Right renal cortex interstitium (tissue), 3 donors: ENCODE results near the gene CDC14C. TPM values are rescaled to one million over a fixed set of nuclear protein-coding genes. Genes with fewer than 3 reads are reported as not detected.
"Not testable (repeated sequence)": the region's sequence is repeated elsewhere in the genome, so short reads cannot be mapped to it uniquely, and the experiment has no call there.

Experiments
- DNase-seq, 3 donors: peaks; one replicate each; pipeline ENCODE4 v3.0.0-alpha.2; 2013; ENCODE audit warnings: low read depth in 3 of 3, low spot score in 2 of 3
- polyA plus RNA-seq, 3 donors: library from polyadenylated mRNA; unstranded; fragments of 120-200 nt; gene quantifications; one replicate each; pipeline ENCODE4 v1.2.1, GENCODE V29; 2013; ENCODE audit not compliant: insufficient read length in 3 of 3

Gene CDC14C
- polyA plus RNA-seq = under 1 TPM in 2 of 3 donors, not detected in 1; 0.06 TPM

DNA sequence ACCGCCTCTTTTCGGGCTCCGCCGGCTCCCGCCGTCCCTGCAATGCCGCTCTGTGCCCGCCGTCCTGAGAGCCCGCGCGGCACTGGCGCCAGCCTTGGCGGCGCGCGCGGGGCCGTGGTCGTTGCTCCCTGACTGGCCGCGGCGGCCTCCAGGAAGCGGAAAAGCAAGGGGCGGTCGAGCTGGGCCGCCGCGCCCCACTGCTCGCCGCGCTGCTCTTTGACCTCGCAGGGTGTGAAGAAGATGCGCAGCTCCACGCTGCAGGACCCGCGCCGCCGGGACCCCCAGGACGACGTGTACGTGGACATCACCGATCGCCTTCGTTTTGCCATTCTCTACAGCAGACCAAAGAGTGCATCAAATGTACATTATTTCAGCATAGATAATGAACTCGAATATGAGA is at the start of gene CDC14C:
Gene CDC14C, plus strand, starts transcription at position 115 of the 400 bp plus-strand sequence. Its CDS starts 126 bp downstream, at position 241.
- DNase-seq = no peak

DNA sequence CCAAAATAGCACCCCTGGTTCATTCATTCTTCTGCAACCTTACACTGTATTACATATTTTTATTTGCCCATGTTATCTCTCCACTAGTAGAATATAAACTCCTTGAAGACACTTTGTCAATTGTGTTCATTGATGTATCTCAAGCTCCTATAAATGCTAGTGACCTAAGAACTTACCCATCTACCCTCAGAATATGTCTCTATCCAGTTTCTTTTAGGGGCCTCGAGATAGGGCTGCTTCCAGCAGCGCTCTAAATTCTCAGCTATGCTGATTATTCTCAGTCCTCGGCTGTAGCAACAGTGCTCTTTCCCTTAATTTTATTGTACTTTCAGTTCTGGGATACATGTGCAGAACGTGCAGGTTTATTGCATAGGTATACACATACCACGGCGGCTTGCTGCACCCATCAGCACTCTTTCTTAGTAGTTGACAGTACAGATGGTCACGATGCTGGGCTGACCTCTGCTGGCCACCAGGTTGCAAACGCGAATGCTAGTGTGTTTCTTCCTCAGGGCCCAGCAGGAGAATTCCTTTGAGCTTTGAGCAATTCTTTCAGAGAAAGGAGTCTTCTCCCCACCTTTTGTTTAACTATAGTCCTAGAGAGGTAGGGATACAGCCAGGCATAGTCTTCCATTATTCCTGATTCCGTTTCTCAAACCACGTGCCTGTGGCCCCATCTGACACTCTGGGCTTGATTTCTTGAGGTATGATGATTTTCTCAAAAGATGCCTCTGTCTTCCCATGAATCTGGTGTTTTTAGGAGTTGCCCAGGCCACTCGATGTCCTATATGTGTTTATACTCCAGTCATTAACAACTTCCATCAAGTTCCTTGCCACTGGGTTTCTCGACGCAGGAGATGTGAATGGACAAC is 49.1 kb upstream of the CDC14C start:
- DNase-seq = peak; percentile 8 to 18 (median 9)

DNA sequence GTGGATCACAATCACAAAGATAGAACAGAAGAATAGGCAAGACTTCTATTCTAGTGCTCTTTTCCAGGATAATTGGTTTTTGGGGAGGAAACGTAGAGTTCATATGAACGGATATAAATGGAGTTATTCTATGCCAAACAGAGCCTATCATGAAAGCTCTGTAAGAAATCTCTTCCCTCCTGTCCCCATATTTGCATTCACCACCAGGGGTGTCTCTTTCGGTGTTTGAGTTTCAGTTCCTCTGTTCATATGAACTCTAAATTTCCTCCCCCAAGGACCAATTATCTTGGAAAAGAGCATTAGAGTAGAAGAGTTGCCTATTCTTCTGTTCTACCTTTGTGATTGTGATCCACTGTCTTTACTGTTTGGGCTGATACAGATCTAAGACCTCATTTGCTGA is 48.3 kb upstream of the CDC14C start:
- DNase-seq = no peak

DNA sequence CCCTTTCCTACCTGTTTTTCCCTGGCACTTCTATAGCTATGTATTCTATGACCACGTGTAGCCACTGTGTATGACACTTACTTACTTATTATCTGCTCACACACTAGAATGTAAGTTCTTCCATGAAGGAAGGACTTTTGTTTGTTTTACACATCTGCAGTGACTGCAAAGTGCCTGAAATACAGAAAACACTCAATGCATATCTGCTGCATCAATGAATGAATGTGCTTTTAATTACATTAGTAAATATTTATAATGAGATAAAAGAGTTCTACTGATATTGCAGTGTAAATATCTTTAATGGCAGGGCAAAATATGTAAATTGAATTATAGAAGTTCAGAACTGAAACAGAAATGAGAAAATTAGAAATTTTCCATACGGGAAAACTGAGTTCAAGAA is 43.5 kb upstream of the CDC14C start:
- no peak for DNase-seq

- DNase-seq = no peak
Observed at GRCh38 chr7:48887500-48887899, 36.8 kb upstream of the CDC14C start.

GRCh38 chr7:48894574-48894973 is 29.8 kb upstream of the CDC14C start:
- DNase-seq = no peak

- DNase-seq = no peak
Observed at GRCh38 chr7:48899932-48900331, 24.4 kb upstream of the CDC14C start.

DNA sequence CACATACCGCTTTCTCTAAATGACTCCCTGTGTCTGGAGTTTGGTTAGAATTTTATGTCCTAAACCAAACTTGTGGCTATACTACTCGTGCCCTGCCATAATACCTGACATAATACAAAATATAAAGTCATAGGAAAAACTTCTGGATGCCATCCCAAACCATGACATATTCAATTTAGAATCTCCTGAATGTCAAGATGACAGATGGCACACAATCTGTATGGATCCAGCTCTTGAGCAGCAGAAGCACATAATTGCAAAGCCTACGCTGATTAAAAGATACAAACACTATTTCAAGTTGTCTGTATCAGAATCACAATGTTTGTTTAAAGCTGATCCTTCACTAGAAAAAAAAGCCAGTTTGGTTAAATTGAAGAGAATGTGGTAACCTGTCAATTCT is 22.4 kb upstream of the CDC14C start:
- no peak for DNase-seq

GRCh38 chr7:48904975-48905374 is 19.4 kb upstream of the CDC14C start:
- no peak for DNase-seq

DNA sequence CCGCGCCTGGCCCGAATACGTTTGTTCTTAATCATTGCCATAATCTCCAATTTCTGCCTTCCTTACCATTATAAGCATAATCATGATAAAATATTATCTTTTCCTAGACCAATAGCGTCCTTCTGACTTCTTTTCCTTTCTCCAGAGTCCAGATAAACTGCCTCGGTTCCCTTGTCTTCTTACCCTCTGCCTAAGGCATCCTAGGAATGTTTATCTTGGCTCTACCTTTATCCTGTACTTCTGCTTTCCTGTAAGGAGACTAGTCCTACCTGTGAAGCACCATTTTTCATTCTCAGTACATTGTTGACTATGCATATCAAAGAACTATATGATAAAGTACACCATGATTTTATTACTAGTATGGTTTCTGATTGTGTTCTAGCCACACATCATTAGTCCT is 18.7 kb upstream of the CDC14C start:
- not testable (repeated sequence) for DNase-seq

- DNase-seq = not testable (repeated sequence)
Observed at GRCh38 chr7:48909887-48910286, 14.5 kb upstream of the CDC14C start.

DNA sequence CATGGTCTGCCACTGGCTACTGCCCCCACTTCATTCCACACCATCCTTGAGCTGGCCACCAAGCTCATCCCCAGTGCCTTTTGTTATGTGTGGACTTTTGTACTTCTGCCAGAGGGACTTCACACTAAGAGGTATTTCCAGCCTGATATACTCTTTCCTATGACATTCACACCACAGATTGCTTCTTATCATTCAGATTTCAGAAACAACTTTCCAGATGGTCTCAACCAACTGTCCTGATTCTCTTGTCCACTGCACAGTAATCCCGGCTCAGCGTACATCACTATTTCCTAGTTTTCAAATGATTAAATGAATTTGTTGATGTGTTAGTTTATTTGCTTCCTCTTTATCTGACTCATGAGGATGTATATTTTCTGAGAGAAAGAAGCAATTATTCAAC is 7.1 kb downstream of the CDC14C start:
- DNase-seq = no peak

GRCh38 chr7:48932126-48932910 is 8.0 kb downstream of the CDC14C start:
- DNase-seq = no peak

DNA sequence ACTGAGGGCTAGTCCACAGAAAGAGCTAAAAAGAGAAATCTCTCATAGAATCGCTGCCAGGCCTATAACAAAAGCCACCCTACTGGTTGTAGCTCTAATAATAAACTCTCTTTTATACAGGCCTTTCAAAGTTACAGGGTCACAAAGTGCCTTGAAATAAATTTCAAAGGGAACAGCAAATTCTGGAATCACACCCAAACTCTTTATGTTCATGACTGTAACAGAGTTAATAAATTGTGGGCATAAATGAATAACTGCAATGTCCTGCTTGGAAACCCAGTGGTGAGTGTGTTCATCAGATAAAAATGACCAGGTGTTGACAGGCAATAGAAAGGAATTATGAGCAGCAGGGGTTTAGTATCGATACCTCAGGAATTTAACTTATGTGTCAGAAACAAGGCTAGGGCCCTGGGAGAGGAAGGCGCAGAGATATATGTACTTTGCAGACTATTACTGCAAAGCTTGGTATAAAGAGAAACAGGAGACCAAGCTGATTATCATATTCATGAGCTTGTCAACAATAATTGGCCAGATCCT is 9.3 kb downstream of the CDC14C start:
- DNase-seq = no peak

DNA sequence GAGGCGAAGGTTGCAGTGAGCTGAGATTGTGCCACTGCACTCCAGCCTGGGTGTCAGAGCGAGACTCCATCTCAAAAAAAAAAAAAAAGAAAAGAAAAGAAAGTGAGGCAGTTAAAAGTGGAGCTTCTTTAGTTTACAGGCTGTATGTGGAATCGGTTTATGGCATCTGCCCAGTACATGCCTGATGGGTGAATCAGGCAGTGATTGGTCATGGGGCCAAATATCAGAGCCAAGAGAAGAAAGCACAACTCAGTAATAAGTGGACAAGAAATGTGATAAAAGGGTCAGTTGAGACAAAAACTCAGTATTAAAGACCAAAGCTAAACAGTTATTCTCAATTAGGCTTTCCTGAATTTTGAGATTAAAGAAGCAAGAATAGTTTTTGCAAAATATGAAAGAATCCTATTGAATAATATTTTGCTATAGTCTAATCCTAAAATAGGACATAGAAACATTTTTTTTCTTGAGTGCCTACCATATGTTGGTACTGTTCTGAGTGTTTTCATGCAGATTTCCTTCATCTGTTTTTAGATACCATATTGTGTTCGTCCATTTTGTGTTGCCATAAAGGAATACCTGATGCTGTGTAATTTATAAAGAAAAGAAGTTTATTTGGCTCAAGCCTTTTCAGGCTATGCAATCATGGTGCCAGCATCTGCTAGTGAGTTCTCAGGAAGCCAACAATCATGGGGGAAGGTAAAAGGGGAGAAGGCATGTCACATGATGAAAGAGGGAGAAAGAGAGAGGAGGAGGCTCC is 14.4 kb downstream of the CDC14C start:
- no peak for DNase-seq

DNA sequence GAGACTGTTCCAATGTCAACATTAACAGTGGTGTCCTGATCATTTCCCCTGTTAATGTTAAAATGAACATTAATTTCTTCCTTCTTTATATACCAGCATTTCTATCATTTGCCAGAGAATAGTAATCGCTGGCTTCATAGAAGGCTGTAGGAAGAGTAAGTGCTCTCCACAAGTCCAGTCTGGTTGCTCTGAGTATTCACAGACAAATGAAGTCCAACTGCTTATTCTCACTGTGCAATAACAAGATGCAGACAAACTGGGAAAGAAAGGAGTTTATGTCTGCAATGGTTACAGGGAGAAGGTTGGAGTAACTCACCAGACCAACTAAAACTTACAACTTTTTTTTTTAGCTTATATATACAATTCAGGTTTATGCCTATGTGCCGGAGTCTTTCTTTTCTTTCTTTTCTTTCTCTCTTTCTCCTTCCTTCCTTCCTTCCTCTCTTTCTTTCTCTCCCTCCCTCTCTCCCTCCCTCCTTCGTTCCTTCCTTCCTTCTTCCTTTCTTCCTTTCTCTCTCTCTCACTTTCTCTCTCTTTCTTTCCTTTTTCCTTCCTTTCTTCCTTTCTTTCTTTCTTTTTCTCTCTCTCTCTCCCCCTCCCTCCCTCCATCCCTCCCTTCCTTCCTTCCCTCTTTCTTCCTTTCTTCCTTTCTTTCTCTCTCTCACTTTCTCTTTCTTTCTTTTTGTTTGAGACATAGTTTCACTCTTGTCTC is 19.1 kb downstream of the CDC14C start:
- DNase-seq = no peak

- DNase-seq = no peak
Observed at GRCh38 chr7:48955916-48956315, 31.6 kb downstream of the CDC14C start.

DNA sequence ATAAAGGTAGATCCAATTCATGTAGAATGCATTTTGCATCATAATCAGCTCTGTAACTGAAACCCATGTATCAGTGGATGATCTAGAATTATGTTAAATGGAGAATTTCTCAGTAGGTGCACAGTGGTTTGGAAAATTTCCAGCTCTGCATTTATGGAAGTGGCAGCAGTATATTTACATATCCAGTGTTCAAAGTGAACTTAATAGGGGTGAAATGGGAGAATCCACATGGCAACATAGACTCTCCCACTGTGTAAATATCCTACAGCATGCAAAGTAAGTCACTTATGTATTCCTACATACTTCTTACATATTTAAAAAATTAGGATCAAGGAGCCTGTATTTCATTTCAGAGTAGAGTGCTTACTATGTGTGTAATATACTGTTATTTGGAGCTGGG is 35.3 kb downstream of the CDC14C start:
- no peak for DNase-seq

DNA sequence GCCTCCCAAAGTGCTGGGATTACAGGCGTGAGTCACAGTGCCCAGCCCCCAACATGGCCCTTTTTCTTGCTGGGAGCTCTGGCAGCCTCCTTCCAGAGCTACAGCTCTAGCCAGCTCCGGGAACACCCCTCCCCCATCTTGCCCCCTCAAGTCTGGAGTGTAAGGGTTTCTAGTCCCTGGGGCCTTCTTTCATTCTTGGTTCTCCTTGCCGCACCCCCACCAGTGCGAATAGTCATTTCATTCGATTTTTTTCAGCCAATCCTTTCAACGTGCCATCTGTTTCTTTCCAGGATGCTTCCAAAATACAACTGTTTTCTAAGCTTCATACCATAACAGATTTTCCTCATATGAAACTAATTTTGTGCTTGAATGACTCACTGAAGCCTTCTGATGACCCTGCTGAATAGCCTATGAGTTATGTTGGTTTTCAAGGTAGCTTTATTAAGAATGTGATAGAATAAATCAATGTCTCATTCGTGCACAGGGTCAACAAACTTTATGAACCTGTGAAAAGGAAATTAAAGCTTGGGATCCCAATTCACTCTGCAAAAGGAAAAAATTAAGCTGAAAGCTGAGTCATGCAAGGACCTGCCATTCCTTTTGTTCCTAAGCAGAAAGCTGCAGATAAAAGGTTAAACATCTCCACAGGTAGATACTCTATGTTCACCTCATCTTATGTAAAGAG is 38.6 kb downstream of the CDC14C start:
- no peak for DNase-seq

DNA sequence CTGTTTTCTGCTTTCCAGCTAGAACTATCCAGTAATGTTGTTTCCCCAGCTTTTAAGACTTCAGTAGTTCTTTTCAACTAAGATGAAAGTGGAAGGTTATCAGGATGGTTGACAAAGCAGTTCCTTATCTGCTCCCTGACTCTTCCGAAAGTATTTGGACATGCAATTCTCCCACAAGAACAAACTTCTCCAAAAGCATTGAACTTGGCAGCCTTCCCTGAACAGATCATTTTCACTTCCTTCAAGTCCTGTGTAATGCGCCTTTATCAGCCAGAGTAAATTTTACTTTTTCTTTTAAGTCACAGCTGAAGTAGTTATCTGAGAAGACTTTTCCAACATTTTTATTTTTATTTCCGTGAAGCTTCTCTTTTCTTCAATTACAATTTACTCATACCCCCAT is 39.7 kb downstream of the CDC14C start:
- DNase-seq = no peak
